HCT116 (cell line): ENCODE data around the gene TEK.

Source experiments
- CTCF ChIP-seq, 3 experiments: fragments of 200-600 bp in 1 of 3; sonication (generic) in 1 of 3; IDR thresholded peaks in 2 of 3; conservative IDR thresholded peaks in 1 of 3; 2 replicates each; pipeline ENCODE4 v1.5.1; 2012 to 2017; ENCODE audit warnings: low read depth in 2 of 3, low read length in 2 of 3, antibody characterized with exemption in 1 of 3, borderline replicate concordance in 1 of 3, control low read depth in 1 of 3, mild to moderate bottlenecking in 1 of 3, mixed read lengths in 1 of 3, mixed run types in 1 of 3, moderate library complexity in 1 of 3; ENCODE audit not compliant: insufficient read depth in 1 of 3
- EZH2 ChIP-seq: fragments of 200-600 bp; sonication (generic); IDR thresholded peaks from 2 replicates; pipeline ENCODE4 v1.6.1; 2017; ENCODE audit warnings: antibody characterized with exemption, mixed run types
- EZH2phosphoT487 ChIP-seq: fragments of 200-600 bp; IDR thresholded peaks from 2 replicates; pipeline ENCODE4 v1.6.1; 2018; ENCODE audit warnings: antibody characterized with exemption, borderline replicate concordance

GRCh38 chr9:27125030-27125429 is 16.0 kb downstream of the TEK start:
- TF ChIP-seq CTCF (IDR thresholded peaks at IDR 0.05 in 2 of 3, conservative IDR thresholded peaks at IDR 0.05 in 1 of 3; ENCODE audit: borderline replicate concordance in 1 of 3, insufficient read depth in 1 of 3, low read depth in 2 of 3, low read length in 2 of 3) = no peak
- TF ChIP-seq EZH2 = no peak
- no peak for TF ChIP-seq EZH2phosphoT487
